ENCODE results near the gene ZNF274.

ZNF274 gene

DNA sequence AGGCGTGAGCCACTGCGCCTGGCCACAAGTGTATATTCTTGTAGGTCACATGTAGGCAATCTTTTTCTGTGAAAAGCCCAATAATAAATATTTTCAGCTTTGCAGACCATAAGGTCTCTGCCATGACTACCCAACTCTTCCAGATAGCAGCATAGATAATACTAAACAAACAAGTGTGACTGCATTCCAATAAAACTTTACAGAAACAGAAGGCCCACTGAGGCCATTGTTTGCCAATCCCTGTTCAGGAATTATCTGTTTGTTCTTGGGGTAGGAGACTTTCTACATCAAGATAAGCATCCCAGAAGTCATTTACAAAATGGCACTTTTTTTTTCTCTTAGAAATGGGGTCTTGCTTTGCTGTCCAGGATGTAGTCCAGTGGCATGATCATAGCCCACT lies 29.5 kb upstream of the ZNF274 start:
- TF ChIP-seq ZBTB7A (IDR thresholded peaks at IDR 0.05; ENCODE audit: low read depth) (no peak), CREB1 (IDR thresholded peaks at IDR 0.05; ENCODE audit: low read depth) (no peak), EP300 (IDR thresholded peaks at IDR 0.05; ENCODE audit: borderline replicate concordance) (no peak)
- TF ChIP-seq, protein P1, sequence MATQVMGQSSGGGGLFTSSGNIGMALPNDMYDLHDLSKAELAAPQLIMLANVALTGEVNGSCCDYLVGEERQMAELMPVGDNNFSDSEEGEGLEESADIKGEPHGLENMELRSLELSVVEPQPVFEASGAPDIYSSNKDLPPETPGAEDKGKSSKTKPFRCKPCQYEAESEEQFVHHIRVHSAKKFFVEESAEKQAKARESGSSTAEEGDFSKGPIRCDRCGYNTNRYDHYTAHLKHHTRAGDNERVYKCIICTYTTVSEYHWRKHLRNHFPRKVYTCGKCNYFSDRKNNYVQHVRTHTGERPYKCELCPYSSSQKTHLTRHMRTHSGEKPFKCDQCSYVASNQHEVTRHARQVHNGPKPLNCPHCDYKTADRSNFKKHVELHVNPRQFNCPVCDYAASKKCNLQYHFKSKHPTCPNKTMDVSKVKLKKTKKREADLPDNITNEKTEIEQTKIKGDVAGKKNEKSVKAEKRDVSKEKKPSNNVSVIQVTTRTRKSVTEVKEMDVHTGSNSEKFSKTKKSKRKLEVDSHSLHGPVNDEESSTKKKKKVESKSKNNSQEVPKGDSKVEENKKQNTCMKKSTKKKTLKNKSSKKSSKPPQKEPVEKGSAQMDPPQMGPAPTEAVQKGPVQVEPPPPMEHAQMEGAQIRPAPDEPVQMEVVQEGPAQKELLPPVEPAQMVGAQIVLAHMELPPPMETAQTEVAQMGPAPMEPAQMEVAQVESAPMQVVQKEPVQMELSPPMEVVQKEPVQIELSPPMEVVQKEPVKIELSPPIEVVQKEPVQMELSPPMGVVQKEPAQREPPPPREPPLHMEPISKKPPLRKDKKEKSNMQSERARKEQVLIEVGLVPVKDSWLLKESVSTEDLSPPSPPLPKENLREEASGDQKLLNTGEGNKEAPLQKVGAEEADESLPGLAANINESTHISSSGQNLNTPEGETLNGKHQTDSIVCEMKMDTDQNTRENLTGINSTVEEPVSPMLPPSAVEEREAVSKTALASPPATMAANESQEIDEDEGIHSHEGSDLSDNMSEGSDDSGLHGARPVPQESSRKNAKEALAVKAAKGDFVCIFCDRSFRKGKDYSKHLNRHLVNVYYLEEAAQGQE (IDR thresholded peaks at IDR 0.05; ENCODE audit: low read depth), result no peak
- TF ChIP-seq, protein P2, sequence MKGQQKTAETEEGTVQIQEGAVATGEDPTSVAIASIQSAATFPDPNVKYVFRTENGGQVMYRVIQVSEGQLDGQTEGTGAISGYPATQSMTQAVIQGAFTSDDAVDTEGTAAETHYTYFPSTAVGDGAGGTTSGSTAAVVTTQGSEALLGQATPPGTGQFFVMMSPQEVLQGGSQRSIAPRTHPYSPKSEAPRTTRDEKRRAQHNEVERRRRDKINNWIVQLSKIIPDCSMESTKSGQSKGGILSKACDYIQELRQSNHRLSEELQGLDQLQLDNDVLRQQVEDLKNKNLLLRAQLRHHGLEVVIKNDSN (IDR thresholded peaks at IDR 0.05), result no peak

DNA sequence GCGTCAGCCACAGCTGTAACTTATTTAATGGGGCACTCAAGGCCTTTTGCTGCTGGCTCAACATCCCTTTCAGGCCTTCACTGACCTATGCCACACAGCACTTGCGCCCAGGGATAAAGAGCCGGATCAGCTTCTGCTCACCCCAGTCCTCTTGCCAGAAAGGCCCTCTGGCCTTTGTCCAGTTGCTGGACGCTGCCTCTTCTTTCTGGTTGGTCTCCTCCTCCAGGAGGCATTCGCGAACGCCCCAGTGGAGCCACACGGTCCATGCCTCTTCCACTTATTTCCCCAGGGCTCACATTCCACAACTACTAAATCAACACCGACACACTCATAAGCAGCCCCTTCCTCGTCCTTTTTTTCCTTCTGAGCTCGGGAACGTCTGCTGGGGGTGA lies 28.6 kb upstream of the ZNF274 start:
- no peak for TF ChIP-seq TEAD4 (IDR thresholded peaks at IDR 0.05)
- TF ChIP-seq TAF1 (IDR thresholded peaks at IDR 0.05; ENCODE audit: low read depth), result no peak

DNA sequence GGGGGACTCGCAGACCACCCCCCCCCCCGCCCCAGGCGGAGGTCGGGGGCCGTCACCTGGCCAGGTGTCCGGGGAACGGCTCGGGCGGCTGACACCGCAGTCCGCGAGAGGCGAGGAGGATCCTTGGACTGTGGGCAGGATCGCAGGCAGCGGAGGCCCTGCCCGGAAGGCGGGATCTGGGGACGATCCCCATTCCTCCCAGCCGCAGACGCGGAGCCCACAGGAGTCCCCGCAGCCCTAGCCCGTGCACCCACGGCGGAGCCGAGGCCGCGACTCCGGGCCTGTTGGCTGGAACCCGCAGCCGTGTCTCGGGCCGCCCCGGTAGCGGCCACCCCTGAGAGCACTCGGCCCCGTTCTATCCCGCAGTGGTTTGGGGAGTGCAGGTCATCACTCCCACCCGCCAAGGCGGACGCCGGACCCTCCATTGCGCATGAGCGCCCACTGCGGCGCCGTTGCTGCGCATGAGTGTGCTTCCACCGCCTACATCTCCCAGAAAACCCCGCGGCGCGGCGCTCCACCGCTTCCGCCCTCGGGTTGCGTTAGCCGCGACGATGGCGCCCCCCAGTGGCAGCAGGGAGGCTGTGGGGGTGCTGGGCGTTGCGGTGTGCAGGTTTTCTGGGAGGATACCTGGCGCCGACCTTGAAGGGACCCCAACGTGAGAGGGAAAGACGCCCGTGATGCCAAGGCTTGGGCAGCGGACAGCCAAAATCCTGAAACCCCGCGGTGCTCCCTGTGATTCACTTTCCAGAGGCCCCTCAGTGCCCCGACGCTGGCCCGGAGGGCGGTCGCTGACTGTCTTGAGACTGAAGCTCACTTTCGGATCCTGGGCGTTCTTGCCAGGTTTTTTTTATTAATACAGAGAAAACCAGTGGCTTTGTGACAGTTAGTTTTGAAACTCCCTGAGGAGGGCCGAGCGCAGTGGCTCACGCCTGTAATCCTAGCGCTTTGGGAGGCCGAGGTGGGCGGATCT lies 27.9 kb upstream of the ZNF274 start:
- TF ChIP-seq TEAD4 (IDR thresholded peaks at IDR 0.05) (no peak), NFIC (IDR thresholded peaks at IDR 0.05) (no peak), EGR1 (IDR thresholded peaks at IDR 0.05) (0 out of 2 replicates have a peak, but pooled peaks have one; percentile 21), RAD21 (IDR thresholded peaks at IDR 0.05; ENCODE audit: low read depth) (peak; percentile 94), TCF12 (IDR thresholded peaks at IDR 0.05; ENCODE audit: low read depth) (peak; percentile 67; the same call in 1 of the 2 replicates), TAF1 (IDR thresholded peaks at IDR 0.05; ENCODE audit: low read depth) (peak; percentile 64)
- TF ChIP-seq, protein P2 (IDR thresholded peaks at IDR 0.05), result peak; percentile 28; the same call in 1 of the 2 replicates
- TF ChIP-seq, protein P3, sequence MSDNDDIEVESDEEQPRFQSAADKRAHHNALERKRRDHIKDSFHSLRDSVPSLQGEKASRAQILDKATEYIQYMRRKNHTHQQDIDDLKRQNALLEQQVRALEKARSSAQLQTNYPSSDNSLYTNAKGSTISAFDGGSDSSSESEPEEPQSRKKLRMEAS (IDR thresholded peaks at IDR 0.05), result peak; percentile 53; the same call in 1 of the 2 replicates

DNA sequence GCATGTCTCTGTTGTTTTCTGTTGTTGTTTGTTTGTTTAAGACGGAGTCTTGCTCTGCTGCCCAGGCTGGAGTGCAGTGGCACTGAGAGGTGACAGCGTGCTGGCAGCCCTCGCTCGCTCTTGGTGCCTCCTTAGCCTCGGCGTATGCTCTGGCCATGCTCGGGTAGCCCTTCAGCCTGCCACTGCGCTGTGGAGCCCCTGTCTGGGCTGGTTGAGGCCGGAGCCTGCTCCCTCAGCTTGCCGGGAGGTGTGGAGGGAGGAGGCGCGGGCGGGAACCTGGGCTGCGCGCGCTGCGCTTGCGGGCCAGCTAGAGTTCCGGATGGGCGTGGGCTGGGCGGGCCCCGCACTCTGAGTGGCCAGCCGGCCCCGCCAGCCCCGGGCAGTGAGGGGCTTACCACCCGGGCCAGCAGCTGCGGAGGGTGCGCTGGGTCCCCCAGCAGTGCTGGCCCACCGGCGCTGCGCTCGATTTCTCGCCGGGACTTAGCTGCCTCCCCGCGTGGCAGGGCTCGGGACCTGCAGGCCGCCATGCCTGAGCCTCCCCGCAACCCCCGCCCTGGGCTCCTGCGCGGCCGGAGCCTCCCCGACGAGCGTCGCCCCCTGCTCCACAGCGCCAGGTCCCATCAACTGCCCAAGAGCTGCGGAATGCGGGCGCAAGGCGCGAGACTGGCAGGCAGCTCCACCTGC lies 25.7 kb upstream of the ZNF274 start:
- TF ChIP-seq NFIC (IDR thresholded peaks at IDR 0.05) (no peak), CEBPB (IDR thresholded peaks at IDR 0.05) (no peak), FOXM1 (IDR thresholded peaks at IDR 0.05; ENCODE audit: borderline replicate concordance, low read depth) (no peak), YY1 (IDR thresholded peaks at IDR 0.05; ENCODE audit: low read depth) (no peak), EGR1 (IDR thresholded peaks at IDR 0.05) (no peak), EP300 (IDR thresholded peaks at IDR 0.05; ENCODE audit: borderline replicate concordance) (no peak), TEAD4 (IDR thresholded peaks at IDR 0.05) (no peak), TAF1 (IDR thresholded peaks at IDR 0.05; ENCODE audit: low read depth) (no peak), ZBTB7A (IDR thresholded peaks at IDR 0.05; ENCODE audit: low read depth) (no peak), CREB1 (IDR thresholded peaks at IDR 0.05; ENCODE audit: low read depth) (no peak), RAD21 (IDR thresholded peaks at IDR 0.05; ENCODE audit: low read depth) (no peak), TCF12 (IDR thresholded peaks at IDR 0.05; ENCODE audit: low read depth) (no peak)
- TF ChIP-seq, protein P1 (IDR thresholded peaks at IDR 0.05; ENCODE audit: low read depth), result no peak
- TF ChIP-seq, protein P3 (IDR thresholded peaks at IDR 0.05), result no peak
- TF ChIP-seq, protein P2 (IDR thresholded peaks at IDR 0.05), result no peak

DNA sequence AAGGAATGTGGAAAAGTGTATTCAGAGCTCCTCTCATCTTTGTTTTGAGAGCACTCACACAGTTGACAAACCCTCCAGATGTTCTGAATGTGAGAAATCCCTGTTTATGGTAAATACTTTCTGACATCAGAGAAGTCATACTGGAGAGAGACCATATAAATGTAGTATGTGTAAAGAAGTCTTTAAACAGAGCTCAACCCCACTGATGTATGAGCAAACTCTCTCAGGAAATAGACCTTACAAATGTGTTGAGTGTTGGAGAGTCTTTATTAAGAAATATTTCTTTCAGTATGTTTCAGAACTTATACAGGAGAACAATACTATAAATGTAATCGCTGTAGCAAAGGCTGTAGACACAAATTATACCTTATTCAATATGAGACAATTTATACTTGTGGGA lies 16.6 kb upstream of the ZNF274 start:
- TF ChIP-seq ZBTB7A (IDR thresholded peaks at IDR 0.05; ENCODE audit: low read depth) (no peak), CREB1 (IDR thresholded peaks at IDR 0.05; ENCODE audit: low read depth) (no peak), FOXM1 (IDR thresholded peaks at IDR 0.05; ENCODE audit: borderline replicate concordance, low read depth) (no peak), EP300 (IDR thresholded peaks at IDR 0.05; ENCODE audit: borderline replicate concordance) (no peak), TCF12 (IDR thresholded peaks at IDR 0.05; ENCODE audit: low read depth) (no peak), CEBPB (IDR thresholded peaks at IDR 0.05) (no peak), EGR1 (IDR thresholded peaks at IDR 0.05) (no peak), TEAD4 (IDR thresholded peaks at IDR 0.05) (no peak), NFIC (IDR thresholded peaks at IDR 0.05) (no peak), YY1 (IDR thresholded peaks at IDR 0.05; ENCODE audit: low read depth) (no peak)
- TF ChIP-seq, protein P2 (IDR thresholded peaks at IDR 0.05), result no peak

Data from Ishikawa (cell line).